ENCODE data around the gene TANGO2. TPM values are rescaled to one million over a fixed set of nuclear protein-coding genes. Genes with fewer than 3 reads are reported as not detected.

The TANGO2 gene
- total RNA-seq, 2 experiments from 2014 or later: 15.7 to 18.3 TPM

DNA sequence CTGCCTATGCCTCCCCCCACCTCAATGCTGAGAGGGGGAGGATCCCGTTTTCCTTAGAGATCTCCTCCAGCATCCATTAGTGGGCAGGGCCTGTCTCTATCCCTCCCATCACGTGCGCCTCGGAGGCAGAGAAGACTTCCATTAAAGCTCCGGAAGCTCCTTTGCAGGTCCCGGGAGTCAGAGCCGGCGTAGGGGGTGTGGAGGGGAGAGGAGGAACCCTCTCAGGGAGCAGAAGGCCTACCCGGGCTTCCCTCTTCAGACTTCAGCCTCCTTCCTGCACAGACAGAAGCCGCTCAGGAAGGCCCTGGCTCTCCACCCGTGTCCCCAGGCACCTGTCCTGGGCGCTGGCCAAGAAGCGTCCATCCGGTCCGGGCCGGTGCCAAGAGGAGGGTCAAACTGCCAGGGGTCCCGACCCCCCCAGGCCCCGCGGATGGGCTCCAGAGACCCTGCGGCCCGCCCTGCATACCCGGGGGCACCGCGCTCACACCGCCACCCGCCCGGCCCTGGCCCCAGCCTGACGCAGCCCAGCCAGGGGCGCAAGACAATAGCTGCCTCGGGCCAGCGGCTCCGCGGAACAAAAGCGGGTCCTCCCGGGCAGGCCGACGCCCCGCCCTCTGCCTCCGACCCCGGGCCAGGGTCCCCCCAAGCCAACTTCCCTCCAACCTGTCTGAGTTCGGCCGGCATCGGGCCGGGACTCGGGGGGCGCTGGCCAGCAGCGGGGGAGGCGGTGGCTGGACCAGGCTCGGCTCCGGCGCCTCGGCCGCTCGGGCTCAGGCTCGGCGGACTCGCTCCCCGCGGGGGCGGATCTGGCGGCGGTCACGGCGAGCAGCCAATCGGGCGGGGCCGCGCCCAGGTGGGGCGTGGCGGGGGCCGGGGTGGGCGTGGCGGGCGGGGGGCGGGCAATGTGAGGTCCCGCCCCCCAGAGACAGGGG is 34.2 kb upstream of the TANGO2 start:
- DNase-seq (peak; percentile 75), ATAC-seq (peak; percentile 91)
- Mint-ChIP-seq H3K9me3 (no peaks in the 10 kb centered on the region), H3K4me1 (ENCODE audit: low read depth) (peaks cover 2% of the 10 kb centered on the region), H3K36me3 (ENCODE audit: low read depth) (no peaks in the 10 kb centered on the region), H3K27me3 (no peaks in the 10 kb centered on the region), H3K4me3 (peak overlapping the region; percentile 35), H3K27ac (no peak overlapping the region)
- no peak for TF ChIP-seq CTCF (IDR thresholded peaks at IDR 0.05)
- CTCF ChIA-PET: interaction anchor here (1.3 to 2.2 kb wide), 2 partner anchors 27 to 124 kb away, joined by 4 to 7 read pairs; no protein-coding TSS in a partner anchor
- intact Hi-C loops (cut with micrococcal nuclease): no loop called here
- POLR2A ChIA-PET: interaction anchor here (1.4 kb wide), 1 partner anchor 39 kb away, joined by 4 read pairs; no protein-coding TSS in a partner anchor

DNA sequence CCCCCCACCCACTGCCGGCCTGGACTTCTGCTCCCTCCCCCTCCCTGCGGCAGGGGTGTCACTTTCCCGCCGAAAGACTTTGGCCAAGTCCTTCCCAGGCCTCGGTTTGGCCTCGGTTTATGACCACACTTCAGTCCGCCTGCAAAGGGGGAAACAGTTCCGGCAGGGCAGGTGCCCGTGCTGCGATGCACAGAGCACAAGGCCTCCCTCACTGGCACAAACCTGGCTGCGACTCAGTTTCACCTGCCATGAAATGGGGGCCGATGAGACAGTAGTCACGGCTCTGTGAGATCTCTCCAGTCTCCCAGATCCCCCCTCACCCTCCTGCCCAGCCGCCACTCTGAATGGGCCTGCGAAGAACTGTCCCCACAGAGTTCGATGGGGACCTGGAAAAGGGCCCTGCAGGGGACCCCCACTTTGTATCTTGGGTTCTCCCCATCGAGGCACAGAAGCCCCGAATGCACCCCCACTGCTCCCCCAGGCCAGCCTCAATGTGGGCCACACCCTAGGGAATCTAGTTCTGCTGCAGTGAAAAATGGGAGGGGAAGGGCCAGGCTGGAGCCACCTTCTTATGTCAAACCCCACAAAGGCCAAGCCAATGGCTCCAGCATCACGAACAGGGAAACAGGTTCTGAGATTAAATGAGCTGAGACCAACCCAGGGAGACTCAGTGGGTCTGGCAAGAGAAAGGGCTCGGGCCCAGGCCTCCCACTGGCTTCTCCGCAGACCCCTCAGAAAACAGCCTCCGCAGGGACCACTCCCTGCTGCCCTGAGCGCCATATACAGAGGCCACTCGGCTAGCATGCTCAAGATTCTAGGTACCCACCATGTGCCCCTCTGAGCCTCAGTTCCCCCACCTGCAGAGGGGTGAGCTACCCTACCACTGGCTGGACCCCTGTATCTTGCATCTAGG is 33.3 kb upstream of the TANGO2 start:
- intact Hi-C loops (cut with micrococcal nuclease): no loop called here
- no peaks in the 10 kb centered on the region for H3K9me3 Mint-ChIP-seq
- H3K27ac Mint-ChIP-seq: no peak overlapping the region
- H3K4me3 Mint-ChIP-seq: no peak overlapping the region
- no peaks in the 10 kb centered on the region for H3K27me3 Mint-ChIP-seq
- H3K4me1 Mint-ChIP-seq (ENCODE audit: low read depth): peaks cover 2% of the 10 kb centered on the region
- DNase-seq: no peak
- ChIA-PET POLR2A (interaction anchor here (0.6 to 1.4 kb wide), 4 partner anchors 14 to 82 kb away, joined by 3 to 4 read pairs (median 3); no protein-coding TSS in a partner anchor), CTCF (no interaction called here)
- H3K36me3 Mint-ChIP-seq (ENCODE audit: low read depth): no peaks in the 10 kb centered on the region
- TF ChIP-seq CTCF (IDR thresholded peaks at IDR 0.05): no peak
- ATAC-seq: no peak

DNA sequence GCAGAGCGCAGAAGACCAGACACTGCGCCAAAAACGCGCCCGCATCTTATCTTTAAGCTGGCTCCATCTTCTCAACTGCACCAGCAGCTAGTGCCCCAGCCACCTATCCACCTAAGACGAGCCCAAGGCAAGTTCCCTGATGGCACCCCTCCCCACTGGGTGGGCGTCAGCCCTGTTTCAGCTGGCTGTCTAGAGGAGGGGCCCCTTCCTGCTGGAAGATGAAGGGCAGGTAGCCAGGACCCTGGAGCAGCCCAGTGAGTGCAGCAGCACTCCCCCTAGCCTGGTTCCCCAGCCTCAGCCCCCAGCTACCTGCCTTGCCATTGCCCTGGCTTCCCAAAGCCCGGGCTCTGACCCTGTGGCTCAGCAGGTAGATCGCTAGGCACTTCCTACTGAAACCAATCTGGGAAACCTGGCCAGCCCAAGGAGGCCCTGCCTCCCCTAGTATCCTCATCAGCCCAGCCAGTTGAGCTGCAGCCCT is 32.5 kb upstream of the TANGO2 start:
- Mint-ChIP-seq H3K27me3 (no peaks in the 10 kb centered on the region), H3K4me1 (ENCODE audit: low read depth) (peaks cover 2% of the 10 kb centered on the region), H3K4me3 (no peak overlapping the region), H3K27ac (no peak overlapping the region), H3K36me3 (ENCODE audit: low read depth) (no peaks in the 10 kb centered on the region), H3K9me3 (no peaks in the 10 kb centered on the region)
- intact Hi-C loops (cut with micrococcal nuclease): no loop called here
- no peak for ATAC-seq
- POLR2A ChIA-PET: interaction anchor here (0.6 to 1.2 kb wide), 3 partner anchors 14 to 82 kb away, joined by 3 read pairs; no protein-coding TSS in a partner anchor
- CTCF ChIA-PET: no interaction called here
- TF ChIP-seq CTCF (IDR thresholded peaks at IDR 0.05): no peak
- DNase-seq: no peak

DNA sequence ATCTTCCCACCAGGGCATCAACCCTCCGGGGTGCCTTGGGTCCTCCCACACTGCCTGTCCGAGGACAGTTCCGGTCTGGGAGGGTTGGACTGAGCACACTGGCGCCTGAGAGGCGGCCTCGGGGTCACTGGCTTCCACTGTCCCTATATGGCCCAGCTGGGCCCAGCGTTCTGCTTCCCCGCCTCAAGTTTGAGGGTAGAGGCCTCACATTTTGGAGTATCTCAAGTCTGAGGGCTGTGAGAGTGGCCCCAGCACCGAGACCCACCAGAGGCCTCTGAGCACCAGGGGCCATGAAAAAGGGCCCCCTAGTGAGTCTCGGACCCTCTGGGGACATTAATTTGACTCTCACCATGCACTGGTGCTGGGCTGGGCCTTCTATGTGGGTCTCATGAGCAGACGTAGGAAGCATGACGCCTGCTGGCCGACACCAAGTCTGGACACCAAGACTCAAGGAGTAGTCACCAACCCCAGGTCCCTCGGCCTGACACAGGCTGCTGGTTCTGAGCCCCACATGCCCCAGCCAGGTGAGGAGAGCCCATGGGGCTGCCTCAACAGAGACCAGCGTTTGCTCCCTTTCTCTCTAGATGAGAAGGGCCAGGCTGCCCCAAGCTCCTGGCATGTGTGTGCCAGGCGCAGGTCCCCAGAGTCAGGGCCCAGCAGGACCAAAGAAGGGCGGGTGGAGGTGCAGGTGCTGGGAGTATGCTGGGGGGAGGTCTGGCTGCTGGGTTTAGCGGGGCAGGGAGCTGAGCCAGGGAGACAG is 31.8 kb upstream of the TANGO2 start:
- no peak for TF ChIP-seq CTCF (IDR thresholded peaks at IDR 0.05)
- CTCF ChIA-PET: no interaction called here
- no peak for DNase-seq
- Mint-ChIP-seq H3K36me3 (ENCODE audit: low read depth) (no peaks in the 10 kb centered on the region), H3K27me3 (no peaks in the 10 kb centered on the region), H3K27ac (no peak overlapping the region), H3K9me3 (no peaks in the 10 kb centered on the region), H3K4me1 (ENCODE audit: low read depth) (peaks cover 2% of the 10 kb centered on the region), H3K4me3 (no peak overlapping the region)
- POLR2A ChIA-PET: interaction anchor here (1.0 to 1.4 kb wide), 3 partner anchors 15 to 37 kb away, joined by 3 read pairs; no protein-coding TSS in a partner anchor
- ATAC-seq: no peak
- intact Hi-C loops (cut with micrococcal nuclease): no loop called here

Data from activated CD8-positive, alpha-beta T cell treated with anti-CD3 and anti-CD28 coated beads for 36 hours (primary cell).